Spleen (tissue), 7 donors: ENCODE results near the gene CCDC82.

ENCODE experiments used
- POLR2AphosphoS5 ChIP-seq, 3 donors: sonication (generic); formaldehyde crosslinking; IDR thresholded peaks; one replicate each; pipeline ENCODE4 v1.5.1; 2017; ENCODE audit warnings: antibody characterized with exemption in 3 of 3
- TF ChIP-seq, protein P1 (sequence below), 11 experiments: fragments of 200-600 bp in 7 of 11; fragments of 450-650 bp in 4 of 11; sonication (generic) in 4 of 11; IDR thresholded peaks in 8 of 11; conservative IDR thresholded peaks in 3 of 11; 1 replicate in 7 of 11; 2 replicates in 4 of 11; pipeline versions ENCODE4 v1.4.0 to v1.8.0; 2016 to 2021; ENCODE audit warnings: antibody characterized with exemption in 11 of 11, inconsistent platforms in 4 of 11, mild to moderate bottlenecking in 1 of 11
- donor health status: DM: no; HTN: no; CAD: no; lungs with moderate emphysema.
- donor health status: DM: no; HTN: no; CAD: no.
- donor health status: DM: no; HTN: no; CAD: no.

- no peak for TF ChIP-seq POLR2AphosphoS5 (IDR thresholded peaks at IDR 0.05)
- TF ChIP-seq, protein P1, sequence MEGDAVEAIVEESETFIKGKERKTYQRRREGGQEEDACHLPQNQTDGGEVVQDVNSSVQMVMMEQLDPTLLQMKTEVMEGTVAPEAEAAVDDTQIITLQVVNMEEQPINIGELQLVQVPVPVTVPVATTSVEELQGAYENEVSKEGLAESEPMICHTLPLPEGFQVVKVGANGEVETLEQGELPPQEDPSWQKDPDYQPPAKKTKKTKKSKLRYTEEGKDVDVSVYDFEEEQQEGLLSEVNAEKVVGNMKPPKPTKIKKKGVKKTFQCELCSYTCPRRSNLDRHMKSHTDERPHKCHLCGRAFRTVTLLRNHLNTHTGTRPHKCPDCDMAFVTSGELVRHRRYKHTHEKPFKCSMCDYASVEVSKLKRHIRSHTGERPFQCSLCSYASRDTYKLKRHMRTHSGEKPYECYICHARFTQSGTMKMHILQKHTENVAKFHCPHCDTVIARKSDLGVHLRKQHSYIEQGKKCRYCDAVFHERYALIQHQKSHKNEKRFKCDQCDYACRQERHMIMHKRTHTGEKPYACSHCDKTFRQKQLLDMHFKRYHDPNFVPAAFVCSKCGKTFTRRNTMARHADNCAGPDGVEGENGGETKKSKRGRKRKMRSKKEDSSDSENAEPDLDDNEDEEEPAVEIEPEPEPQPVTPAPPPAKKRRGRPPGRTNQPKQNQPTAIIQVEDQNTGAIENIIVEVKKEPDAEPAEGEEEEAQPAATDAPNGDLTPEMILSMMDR (IDR thresholded peaks at IDR 0.05 in 8 of 11, conservative IDR thresholded peaks at IDR 0.05 in 3 of 11), result no peak
Observed at GRCh38 chr11:96306600-96306932, 83.1 kb downstream of the CCDC82 start.
